NCI-H1694 (cell line): ENCODE data around the gene CCN5.

Source experiments
- DNase-seq: peaks from one replicate; lab custom pipeline; 2025; lab: John Stamatoyannopoulos, UW

CCN5 gene

GRCh38 chr20:44716309-44717106 is 1.3 kb downstream of the CCN5 start:
- no peak for DNase-seq

- no peak for DNase-seq
Observed at GRCh38 chr20:44717986-44718385, 2.8 kb downstream of the CCN5 start.

- DNase-seq = no peak
Observed at GRCh38 chr20:44719841-44720240, 4.7 kb downstream of the CCN5 start.

- DNase-seq = peak; percentile 67
Observed at GRCh38 chr20:44720621-44720996, 5.4 kb downstream of the CCN5 start.

- no peak for DNase-seq
Observed at GRCh38 chr20:44720997-44721784, 6.0 kb downstream of the CCN5 start.

- no peak for DNase-seq
Observed at GRCh38 chr20:44721785-44722054, 6.6 kb downstream of the CCN5 start.

- no peak for DNase-seq
Observed at GRCh38 chr20:44722990-44723389, 7.8 kb downstream of the CCN5 start.

- no peak for DNase-seq
Observed at GRCh38 chr20:44723391-44723790, 8.2 kb downstream of the CCN5 start.

- no peak for DNase-seq
Observed at GRCh38 chr20:44723798-44724362, 8.7 kb downstream of the CCN5 start.

GRCh38 chr20:44724423-44725091 is 9.4 kb downstream of the CCN5 start:
- DNase-seq = no peak

- no peak for DNase-seq
Observed at GRCh38 chr20:44725837-44726236, 10.7 kb downstream of the CCN5 start.

GRCh38 chr20:44727039-44727438 is 11.9 kb downstream of the CCN5 start:
- DNase-seq = no peak

GRCh38 chr20:44727651-44728050 is 12.5 kb downstream of the CCN5 start:
- no peak for DNase-seq

GRCh38 chr20:44728801-44729443 is 13.8 kb downstream of the CCN5 start:
- no peak for DNase-seq

- DNase-seq = no peak
Observed at GRCh38 chr20:44730441-44730840, 15.3 kb downstream of the CCN5 start.

- DNase-seq = no peak
Observed at GRCh38 chr20:44731657-44732056, 16.5 kb downstream of the CCN5 start.

- no peak for DNase-seq
Observed at GRCh38 chr20:44732327-44732726, 17.2 kb downstream of the CCN5 start.

- peak; percentile 48 for DNase-seq
Observed at GRCh38 chr20:44733341-44734069, 18.3 kb downstream of the CCN5 start.

- no peak for DNase-seq
Observed at GRCh38 chr20:44734938-44735337, 19.8 kb downstream of the CCN5 start.

- no peak for DNase-seq
Observed at GRCh38 chr20:44735816-44736169, 20.6 kb downstream of the CCN5 start.

- no peak for DNase-seq
Observed at GRCh38 chr20:44736170-44737021, 21.2 kb downstream of the CCN5 start.
